SK-N-SH treated with all-trans-retinoic acid at 6 μM for 48 hours (cell line): Measurements from ENCODE around the gene TMEM209.

ENCODE experiments used
- ATAC-seq: fragments of 200-7000 bp; cut with Tn5 transposase; 3 replicates; pipeline ENCODE4 v1.9.1; 2020; ENCODE audit warnings: mild to moderate bottlenecking, moderate library complexity
- BACH2 ChIP-seq: fragments of 250-450 bp; sonication (Bioruptor Pico); IDR thresholded peaks from 2 replicates; pipeline ENCODE4 v1.9.0; 2021; ENCODE audit warnings: mild to moderate bottlenecking, borderline replicate concordance
- CREB5 ChIP-seq: fragments of 250-450 bp; sonication (Bioruptor Pico); IDR thresholded peaks from 2 replicates; pipeline ENCODE4 v1.5.1; 2020; ENCODE audit warnings: low read depth, mild to moderate bottlenecking, moderate library complexity
- GLIS3 ChIP-seq: fragments of 250-450 bp; sonication (Bioruptor Pico); IDR thresholded peaks from 2 replicates; pipeline ENCODE4 v1.5.0; 2020; ENCODE audit warnings: mild to moderate bottlenecking, moderate library complexity
- ISL1 ChIP-seq: fragments of 250-450 bp; sonication (Bioruptor Pico); IDR thresholded peaks from 2 replicates; pipeline ENCODE4 v2.1.2; 2022; ENCODE audit warnings: mild to moderate bottlenecking, moderate library complexity
- PPARA ChIP-seq: fragments of 250-450 bp; sonication (Bioruptor Pico); IDR thresholded peaks from 2 replicates; pipeline ENCODE4 v1.5.0; 2020; ENCODE audit warnings: mild to moderate bottlenecking, borderline replicate concordance
- SNAI2 ChIP-seq: fragments of 250-450 bp; sonication (Bioruptor Pico); IDR thresholded peaks from 2 replicates; pipeline ENCODE4 v1.5.0; 2020; ENCODE audit warnings: mild to moderate bottlenecking, moderate library complexity
- TCF4 ChIP-seq: fragments of 250-450 bp; sonication (Bioruptor Pico); IDR thresholded peaks from 2 replicates; pipeline ENCODE4 v1.8.0; 2021; ENCODE audit warnings: mild to moderate bottlenecking, moderate library complexity, borderline replicate concordance
- TOX ChIP-seq: fragments of 250-450 bp; sonication (Bioruptor Pico); IDR thresholded peaks from 2 replicates; pipeline ENCODE4 v1.8.0; 2021; ENCODE audit warnings: mild to moderate bottlenecking, moderate library complexity, borderline replicate concordance
- ZFP3 ChIP-seq: fragments of 250-450 bp; sonication (Bioruptor Pico); IDR thresholded peaks from 2 replicates; pipeline ENCODE4 v1.5.0; 2020; ENCODE audit warnings: mild to moderate bottlenecking, moderate library complexity
- ZFP30 ChIP-seq: fragments of 450-650 bp; formaldehyde crosslinking; IDR thresholded peaks from 2 replicates; pipeline ENCODE4 v1.5.0; 2022; ENCODE audit warnings: mild to moderate bottlenecking, moderate library complexity
- ZNF565 ChIP-seq: fragments of 450-650 bp; formaldehyde crosslinking; conservative IDR thresholded peaks from 2 replicates; pipeline ENCODE4 v1.5.0; 2020; ENCODE audit warnings: low read depth, mild to moderate bottlenecking, moderate library complexity
- ZNF70 ChIP-seq: fragments of 450-650 bp; formaldehyde crosslinking; IDR thresholded peaks from 2 replicates; pipeline ENCODE4 v1.5.0; 2020; ENCODE audit warnings: mild to moderate bottlenecking, moderate library complexity
- ZNF8 ChIP-seq: fragments of 450-650 bp; formaldehyde crosslinking; IDR thresholded peaks from 2 replicates; pipeline ENCODE4 v1.5.0; 2020; ENCODE audit warnings: mild to moderate bottlenecking, moderate library complexity
- TF ChIP-seq, protein P1 (sequence below): fragments of 250-450 bp; sonication (Bioruptor Pico); IDR thresholded peaks from 2 replicates; pipeline ENCODE4 v1.5.0; 2020; ENCODE audit warnings: mild to moderate bottlenecking, moderate library complexity
- TF ChIP-seq, protein P2 (sequence below): fragments of 250-450 bp; sonication (Bioruptor Pico); IDR thresholded peaks from 2 replicates; pipeline ENCODE4 v1.8.0; 2020; ENCODE audit warnings: mild to moderate bottlenecking, moderate library complexity, borderline replicate concordance
- TF ChIP-seq, protein P3 (sequence below): fragments of 250-450 bp; sonication (Bioruptor Pico); IDR thresholded peaks from 2 replicates; pipeline ENCODE4 v1.5.1; 2021; ENCODE audit warnings: mild to moderate bottlenecking, moderate library complexity

Gene TMEM209

DNA sequence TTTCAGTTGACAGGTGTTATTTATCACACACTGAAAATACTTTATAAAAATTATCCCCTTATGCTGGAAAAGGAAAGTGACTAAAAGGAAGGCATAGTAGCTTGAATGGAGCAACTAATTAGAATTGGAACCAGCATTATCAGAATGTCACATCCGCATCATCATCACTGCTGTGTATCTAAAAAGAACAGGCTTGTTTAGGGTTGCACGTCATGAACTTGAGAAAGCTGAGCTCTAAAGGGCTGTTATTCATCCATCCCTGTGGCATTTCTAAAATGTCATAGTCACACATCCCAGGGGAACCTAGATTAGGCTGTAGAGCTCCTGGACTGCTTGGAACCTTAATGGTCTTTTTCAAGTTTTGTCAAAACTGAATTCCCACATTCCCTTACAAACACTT is 80.5 kb downstream of the TMEM209 start (continued):
- TF ChIP-seq, protein P1, sequence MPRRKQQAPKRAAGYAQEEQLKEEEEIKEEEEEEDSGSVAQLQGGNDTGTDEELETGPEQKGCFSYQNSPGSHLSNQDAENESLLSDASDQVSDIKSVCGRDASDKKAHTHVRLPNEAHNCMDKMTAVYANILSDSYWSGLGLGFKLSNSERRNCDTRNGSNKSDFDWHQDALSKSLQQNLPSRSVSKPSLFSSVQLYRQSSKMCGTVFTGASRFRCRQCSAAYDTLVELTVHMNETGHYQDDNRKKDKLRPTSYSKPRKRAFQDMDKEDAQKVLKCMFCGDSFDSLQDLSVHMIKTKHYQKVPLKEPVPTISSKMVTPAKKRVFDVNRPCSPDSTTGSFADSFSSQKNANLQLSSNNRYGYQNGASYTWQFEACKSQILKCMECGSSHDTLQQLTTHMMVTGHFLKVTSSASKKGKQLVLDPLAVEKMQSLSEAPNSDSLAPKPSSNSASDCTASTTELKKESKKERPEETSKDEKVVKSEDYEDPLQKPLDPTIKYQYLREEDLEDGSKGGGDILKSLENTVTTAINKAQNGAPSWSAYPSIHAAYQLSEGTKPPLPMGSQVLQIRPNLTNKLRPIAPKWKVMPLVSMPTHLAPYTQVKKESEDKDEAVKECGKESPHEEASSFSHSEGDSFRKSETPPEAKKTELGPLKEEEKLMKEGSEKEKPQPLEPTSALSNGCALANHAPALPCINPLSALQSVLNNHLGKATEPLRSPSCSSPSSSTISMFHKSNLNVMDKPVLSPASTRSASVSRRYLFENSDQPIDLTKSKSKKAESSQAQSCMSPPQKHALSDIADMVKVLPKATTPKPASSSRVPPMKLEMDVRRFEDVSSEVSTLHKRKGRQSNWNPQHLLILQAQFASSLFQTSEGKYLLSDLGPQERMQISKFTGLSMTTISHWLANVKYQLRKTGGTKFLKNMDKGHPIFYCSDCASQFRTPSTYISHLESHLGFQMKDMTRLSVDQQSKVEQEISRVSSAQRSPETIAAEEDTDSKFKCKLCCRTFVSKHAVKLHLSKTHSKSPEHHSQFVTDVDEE (CRISPR knock-in tag): no peak

- no peak for ATAC-seq
- TF ChIP-seq CREB5 (no peak), ZNF565 (no peak)
- TF ChIP-seq, all 23 proteins: peak for 0
These were observed 81.7 kb downstream of the TMEM209 start for GRCh38 chr7:130123501-130123900.

- TF ChIP-seq ZNF565 (no peak), ZNF8 (CRISPR knock-in tag) (no peak), PPARA (CRISPR knock-in tag) (no peak), SNAI2 (no peak), TCF4 (no peak)
- no peak for ATAC-seq
These were observed 86.4 kb downstream of the TMEM209 start for GRCh38 chr7:130118801-130119200.

DNA sequence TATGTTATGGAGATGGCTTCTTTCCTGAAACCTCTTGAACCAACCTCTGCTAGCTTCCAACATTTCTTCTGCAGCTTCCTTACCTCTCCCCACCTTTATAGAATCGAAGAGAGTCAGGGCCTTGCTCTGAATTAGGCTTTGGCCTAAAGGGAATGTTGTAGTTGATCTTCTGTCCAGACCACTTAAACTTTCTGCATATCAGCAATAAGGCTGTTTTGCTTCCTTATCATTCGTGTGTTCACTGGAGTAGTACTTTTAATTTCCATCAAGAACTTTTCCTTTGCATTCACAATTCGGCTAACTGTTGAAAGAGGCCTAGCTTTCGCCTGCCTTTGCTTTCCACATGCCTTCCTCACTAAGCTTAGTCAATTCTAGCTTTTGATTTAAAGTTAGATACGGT is 86.9 kb downstream of the TMEM209 start:
- TF ChIP-seq GLIS3 (CRISPR knock-in tag): no peak
- TF ChIP-seq, protein P2, sequence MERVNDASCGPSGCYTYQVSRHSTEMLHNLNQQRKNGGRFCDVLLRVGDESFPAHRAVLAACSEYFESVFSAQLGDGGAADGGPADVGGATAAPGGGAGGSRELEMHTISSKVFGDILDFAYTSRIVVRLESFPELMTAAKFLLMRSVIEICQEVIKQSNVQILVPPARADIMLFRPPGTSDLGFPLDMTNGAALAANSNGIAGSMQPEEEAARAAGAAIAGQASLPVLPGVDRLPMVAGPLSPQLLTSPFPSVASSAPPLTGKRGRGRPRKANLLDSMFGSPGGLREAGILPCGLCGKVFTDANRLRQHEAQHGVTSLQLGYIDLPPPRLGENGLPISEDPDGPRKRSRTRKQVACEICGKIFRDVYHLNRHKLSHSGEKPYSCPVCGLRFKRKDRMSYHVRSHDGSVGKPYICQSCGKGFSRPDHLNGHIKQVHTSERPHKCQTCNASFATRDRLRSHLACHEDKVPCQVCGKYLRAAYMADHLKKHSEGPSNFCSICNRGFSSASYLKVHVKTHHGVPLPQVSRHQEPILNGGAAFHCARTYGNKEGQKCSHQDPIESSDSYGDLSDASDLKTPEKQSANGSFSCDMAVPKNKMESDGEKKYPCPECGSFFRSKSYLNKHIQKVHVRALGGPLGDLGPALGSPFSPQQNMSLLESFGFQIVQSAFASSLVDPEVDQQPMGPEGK (CRISPR knock-in tag): no peak
- TF ChIP-seq, protein P3, sequence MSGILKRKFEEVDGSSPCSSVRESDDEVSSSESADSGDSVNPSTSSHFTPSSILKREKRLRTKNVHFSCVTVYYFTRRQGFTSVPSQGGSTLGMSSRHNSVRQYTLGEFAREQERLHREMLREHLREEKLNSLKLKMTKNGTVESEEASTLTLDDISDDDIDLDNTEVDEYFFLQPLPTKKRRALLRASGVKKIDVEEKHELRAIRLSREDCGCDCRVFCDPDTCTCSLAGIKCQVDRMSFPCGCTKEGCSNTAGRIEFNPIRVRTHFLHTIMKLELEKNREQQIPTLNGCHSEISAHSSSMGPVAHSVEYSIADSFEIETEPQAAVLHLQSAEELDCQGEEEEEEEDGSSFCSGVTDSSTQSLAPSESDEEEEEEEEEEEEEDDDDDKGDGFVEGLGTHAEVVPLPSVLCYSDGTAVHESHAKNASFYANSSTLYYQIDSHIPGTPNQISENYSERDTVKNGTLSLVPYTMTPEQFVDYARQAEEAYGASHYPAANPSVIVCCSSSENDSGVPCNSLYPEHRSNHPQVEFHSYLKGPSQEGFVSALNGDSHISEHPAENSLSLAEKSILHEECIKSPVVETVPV (CRISPR knock-in tag): no peak
- no peak for TF ChIP-seq ISL1 (CRISPR knock-in tag)
- TF ChIP-seq ZNF70: no peak
- no peak for TF ChIP-seq SNAI2
- TF ChIP-seq TCF4: no peak
- ATAC-seq: no peak

GRCh38 chr7:130114776-130115175 is 90.4 kb downstream of the TMEM209 start:
- no peak for TF ChIP-seq BACH2 (CRISPR knock-in tag)
- TF ChIP-seq, protein P3 (CRISPR knock-in tag): no peak
- no peak for TF ChIP-seq TOX (CRISPR knock-in tag)
- no peak for TF ChIP-seq CREB5
- TF ChIP-seq ZFP30 (CRISPR knock-in tag): no peak
- no peak for TF ChIP-seq ZFP3
- ATAC-seq: no peak
